ELF-1 (cell line): ENCODE data around the gene LATS1.
A peak's percentile ranks its signal among the peaks of the same experiment; 100 is the strongest.

ENCODE experiments used
- DNase-seq: peaks from one replicate; pipeline ENCODE4 v3.0.0-alpha.2; 2016; ENCODE audit warnings: low read depth, low spot score

The LATS1 gene

DNA sequence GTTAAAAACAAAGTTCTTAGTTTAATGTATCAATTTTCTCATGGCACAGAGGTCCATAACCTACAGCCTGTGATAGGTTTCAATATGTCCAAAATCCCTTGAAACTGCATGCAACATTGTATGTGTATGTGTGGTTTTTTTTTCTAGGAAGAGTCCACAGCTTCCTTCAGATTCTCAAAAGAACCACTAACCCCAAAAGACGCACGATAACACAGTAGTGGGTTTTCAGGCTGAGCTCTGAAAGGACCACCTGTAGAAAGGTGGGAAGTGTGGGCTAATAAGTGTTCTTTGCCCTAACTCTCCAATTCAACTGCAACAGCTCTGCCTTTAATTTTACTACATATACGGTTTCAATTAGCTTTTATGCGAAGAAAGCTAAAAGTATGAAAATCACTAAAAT is 57.9 kb downstream of the LATS1 start:
- DNase-seq: no peak

DNA sequence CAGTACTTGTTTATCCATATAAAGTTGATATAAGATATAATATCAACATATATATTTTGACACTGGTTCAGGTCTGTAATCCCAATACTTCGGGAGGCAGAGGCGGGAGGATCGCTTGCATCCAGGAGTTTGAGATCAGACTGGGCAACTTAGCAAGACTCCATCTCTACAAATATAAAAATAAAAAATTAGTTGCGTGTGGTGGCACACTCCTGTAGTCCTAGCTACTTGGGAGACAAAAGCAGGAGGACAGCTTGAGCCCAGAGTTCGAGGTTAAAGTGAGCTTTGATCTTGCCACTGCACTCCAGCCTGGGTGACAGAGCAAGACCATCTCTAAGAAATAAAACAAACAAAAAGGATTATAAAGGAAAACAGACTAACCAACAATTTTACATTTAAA is 60.5 kb downstream of the LATS1 start:
- DNase-seq: no peak

DNA sequence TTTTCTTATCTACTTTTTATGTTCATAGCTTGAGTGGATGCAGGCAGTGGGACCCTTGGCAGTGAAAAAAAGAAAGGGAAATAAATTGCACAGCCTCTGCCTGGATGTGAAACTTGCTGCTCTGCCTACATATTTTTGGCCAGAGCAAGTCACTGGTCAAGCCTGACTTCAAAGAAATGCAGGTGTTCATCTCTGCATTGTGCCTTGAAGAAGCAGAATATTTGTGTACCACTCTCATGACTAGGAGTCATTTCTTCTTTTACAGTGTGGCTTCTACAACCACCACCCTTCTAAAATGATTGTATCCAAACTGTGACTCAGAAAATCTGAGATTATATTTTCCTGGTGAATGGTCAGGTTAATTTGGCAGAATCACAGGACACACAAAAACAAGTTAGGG is 66.8 kb downstream of the LATS1 start:
- no peak for DNase-seq

DNA sequence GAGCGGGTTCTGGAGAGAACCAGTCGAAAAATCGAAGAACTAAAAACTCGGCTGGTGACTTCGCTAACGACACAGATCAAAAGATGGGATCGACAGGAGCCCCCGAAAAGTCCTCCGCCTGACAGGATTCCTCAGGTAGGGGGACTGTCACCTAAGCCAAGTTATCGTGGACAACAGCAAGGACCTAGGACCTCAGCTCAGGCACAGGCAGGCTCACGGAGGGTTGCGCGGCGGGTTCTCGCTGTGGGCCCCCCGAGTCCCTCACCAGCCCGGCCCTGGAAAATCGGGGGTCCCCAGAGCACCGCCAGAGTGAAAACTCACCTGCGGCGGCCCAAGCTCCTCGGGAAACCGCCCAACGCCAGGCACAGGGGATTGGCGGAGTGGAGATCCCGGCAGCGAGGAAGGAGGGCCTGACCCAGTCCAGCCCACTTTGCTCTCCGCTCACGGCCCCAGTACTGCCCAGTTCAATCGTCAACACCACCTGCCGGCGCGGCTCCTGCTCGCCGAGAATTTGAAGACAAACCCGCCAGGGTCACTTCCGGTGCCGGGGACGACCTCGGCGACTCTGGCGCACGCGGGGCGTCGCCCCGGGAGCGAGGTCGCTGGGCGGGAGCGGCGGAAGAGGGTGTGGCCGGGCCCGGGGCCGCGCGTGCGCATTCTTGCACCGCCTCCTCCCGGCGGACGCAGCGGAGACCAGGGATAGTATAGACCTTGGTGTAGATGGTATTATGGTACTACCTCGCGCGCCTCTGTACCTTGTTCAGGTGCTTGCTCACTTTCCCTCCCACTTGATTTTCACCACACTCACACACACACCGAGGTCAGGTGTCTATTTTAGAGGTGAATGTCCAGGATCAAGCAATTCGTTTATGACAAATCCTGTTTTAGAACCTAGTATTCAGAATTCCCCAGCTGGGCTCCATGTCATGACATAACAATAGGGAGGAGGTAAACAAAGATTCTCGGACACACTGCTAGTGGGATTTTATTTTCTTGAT is 69.5 kb downstream of the LATS1 start, which contains the start of gene KATNA1:
TSS of gene KATNA1 (minus strand) at position 567 of the 998 bp plus-strand sequence. CDS start 10,167 bp downstream, outside the sequence.
- DNase-seq: peak; percentile 97

DNA sequence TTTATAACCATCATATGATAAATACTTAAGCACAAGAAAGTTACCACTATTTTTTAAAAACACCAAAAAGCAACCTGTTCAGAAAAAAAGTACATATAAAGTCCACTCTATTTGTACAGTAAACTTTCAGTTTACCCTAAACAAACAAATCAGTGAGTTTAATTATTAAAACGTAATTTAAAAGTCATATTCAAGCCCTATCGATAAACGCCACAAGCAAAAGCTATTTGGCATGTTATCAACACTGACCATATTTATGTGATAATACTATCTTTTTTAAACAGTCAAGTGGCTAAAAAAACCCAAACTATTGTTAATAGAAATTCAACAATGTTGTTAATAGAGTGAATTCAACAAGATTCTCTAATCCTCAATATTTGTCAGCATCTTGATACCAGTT is 71.3 kb downstream of the LATS1 start:
- no peak for DNase-seq

DNA sequence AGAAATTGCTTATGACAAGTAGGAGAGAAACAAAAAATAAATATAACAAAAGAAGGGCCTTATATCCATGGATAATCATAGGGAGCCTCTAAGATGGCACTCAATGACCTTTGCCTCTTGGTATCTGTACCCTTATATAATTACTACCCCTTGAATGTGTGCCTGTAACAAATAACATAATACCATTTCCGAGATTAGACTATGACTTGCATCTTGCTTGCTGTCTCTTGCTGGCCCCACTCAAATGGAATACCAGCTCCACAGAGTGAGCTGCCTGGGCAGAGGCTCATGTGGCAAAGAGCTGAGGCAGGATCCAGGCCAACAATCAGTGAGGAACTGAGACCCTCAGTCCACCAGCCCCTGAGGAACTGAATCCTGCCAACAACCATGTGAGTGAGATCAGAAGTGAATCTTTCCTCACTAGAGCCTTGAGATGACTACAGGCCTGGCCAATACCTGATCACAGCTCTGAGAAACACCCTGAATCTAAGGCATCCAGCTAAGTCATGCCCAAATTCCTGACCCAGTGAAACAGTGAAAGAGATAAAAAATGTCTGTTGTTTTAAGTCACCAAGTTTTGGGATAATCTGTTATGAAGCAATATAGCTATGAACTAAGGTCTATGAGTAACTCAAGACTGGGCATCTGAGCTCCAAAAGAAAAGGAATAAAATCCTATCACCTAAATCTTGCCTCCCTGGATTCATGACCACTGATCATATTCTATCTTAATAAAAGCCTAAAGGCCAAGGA is 74.9 kb downstream of the LATS1 start:
- no peak for DNase-seq

DNA sequence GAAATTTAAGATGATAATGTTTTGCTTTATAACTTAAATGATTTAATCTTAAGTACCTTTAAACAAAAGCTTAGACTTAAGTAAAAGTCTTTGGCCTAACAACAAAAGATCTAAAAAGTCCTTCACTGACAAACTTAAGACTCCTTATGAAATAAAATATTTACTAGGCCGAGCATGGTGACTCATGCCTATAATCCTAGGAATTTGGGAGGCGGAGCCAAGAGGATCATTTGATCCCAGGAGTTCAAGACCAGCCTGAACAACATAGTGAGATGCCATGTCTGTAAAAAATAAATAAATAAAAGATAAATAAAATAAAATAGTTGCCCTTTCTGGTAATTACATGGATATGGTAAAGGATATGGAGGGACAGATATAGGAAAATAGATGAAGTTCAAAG is 81.8 kb downstream of the LATS1 start:
- no peak for DNase-seq

DNA sequence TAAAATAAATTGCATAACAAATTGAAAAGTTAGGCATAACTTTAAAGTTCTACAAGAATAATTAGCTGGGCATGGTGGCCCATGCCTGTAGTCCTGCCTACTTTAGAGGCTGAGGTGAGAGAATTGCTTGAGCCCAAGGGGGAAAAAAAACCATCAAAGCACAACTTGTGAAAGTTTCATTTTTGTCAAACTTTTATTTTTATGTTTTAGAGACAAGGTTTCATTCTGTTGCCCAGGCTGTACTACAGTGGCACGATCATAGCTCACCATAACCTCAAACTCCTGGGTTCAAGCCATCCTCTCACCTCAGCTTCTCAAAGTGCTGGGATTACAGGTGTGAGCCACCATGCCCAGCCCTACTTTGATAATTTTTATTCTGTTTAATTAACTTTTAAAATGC is 83.6 kb downstream of the LATS1 start:
- DNase-seq: no peak

DNA sequence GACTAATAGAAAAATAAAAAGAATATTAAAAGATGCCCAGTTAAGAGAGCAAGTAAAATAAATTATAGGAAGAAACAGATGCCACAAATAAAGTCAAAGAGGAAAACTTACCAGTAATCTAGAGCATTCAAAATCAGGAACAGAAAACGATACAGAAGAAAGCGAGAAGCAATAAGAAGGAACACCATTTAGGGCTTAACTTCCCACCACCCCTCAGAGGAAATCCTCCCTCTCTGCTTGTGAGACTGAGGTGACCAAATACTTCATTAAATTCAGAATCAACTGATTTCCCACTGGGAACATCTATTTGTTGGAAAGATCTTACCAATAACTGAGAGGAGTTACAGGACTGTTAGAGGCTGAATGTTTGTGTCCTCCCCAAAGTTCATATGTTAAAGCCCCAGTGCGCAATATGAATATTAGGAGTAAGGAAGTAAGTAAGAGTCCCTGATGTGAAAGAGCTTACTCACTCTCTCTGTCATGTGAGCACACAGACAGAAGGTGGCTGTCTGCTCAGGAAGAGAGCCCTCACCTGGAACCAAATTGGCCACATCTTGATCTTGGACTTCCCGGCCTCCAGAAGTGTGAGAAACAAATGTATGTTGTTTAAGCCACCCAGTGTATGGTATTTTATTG is 88.9 kb downstream of the LATS1 start:
- DNase-seq: no peak

DNA sequence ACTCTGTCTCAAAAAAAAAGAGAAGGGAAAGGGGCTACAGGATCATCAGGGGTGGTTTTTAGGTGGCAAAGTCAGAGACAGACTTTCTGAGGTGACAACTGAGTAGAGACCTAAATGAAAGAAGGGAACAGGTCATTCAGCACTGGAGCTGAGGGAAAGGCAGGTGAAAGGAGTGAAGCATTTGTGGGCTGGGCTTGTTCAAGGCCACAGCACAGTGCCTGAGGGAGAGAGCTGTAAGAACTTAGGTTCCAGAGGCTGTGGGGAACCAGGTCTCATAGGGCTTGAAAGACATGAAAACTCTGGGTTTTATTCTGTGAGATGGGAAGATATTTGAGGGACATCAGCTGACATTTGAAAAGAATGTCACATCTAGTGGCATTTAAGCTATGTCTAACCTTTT is 90.2 kb downstream of the LATS1 start:
- no peak for DNase-seq

DNA sequence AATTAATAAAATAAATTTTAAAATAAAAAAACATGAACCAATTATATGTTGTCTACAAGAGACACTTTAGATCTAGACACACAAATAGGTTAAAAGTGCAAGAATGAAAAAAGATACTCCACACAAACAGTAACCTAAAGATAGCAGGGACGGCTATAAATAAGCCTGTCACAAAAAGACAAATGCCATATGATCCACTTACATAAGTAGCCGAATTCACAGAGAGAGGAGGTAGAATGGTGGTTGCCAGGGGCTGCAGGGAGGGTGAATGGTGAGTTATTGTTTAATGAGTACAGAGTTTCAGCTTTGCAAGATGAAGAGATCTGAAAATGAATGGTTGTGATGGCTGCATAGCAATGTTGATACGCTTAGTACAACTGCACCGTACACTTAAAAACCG is 102.1 kb downstream of the LATS1 start:
- no peak for DNase-seq

DNA sequence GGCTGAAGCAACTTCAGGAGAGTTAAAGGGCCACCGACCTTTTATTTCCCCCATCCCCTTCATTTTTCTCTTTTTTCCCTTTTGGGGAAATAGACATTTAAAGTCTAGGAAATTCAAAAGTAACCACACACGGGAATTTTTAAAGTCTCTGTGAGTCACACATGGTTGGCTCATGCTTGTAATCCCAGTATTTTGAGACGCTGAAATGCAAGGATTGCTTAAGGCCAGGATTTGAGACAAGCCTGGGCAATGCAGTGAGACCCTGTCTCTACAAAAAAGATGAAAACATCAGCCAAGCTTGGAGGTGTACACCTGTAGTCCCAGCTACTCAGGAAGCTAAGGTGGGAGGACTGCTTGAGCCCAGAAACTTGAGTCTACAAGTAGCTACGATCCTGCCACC is 103.6 kb downstream of the LATS1 start:
- DNase-seq: no peak

DNA sequence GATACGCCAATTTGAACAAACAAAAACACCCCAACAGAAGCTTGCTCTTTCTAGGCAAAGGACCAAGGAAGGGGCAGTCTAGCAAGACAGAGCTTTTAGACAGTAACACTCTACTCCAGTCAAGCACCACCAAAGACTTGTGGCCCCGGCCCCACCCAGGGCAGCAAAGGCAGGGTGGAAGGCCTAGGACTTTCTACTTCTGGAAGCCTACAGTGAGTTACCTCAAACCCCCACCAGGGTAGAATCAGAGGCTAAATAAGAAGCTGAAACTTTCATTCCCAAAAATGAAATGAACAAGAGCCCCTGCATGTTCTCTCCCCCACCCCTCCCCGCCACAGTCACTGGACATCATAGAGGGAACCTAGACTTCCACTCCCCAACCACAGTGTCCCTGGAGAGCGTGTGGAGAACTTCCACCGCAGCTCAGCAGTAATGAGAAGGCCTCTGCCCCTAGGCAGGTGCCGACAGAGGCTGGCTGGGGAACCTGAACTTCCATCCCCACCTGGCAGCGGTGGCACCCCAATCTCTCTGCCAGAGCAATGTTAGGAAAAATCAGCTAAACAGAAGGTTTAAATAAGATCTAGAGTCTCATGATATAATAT is 109.4 kb downstream of the LATS1 start:
- DNase-seq: no peak
